ENCODE results near the gene GH2. TPM values are rescaled to one million over a fixed set of nuclear protein-coding genes. Genes with fewer than 3 reads are reported as not detected.
A peak's percentile ranks its signal among the peaks of the same experiment; 100 is the strongest.

Gene GH2
- total and polyA plus RNA-seq, 10 donors, result not detected

GRCh38 chr17:63850401-63850800, 31.3 kb downstream of the GH2 start:
- no peaks in the 10 kb centered on the region for H3K36me3 ChIP-seq
- no peak overlapping the region for H3K27ac ChIP-seq
- TF ChIP-seq POLR2AphosphoS5 (IDR thresholded peaks at IDR 0.05), result no peak
- TF ChIP-seq CTCF (IDR thresholded peaks at IDR 0.05 in 8 of 11, conservative IDR thresholded peaks at IDR 0.05 in 3 of 11), result no peak
- no peak for TF ChIP-seq POLR2A (IDR thresholded peaks at IDR 0.05)
- 63 to 83% (median 77%) methylated on average over 8 to 9 of the region's 9 CpGs for WGBS, 5 donors
- no peak overlapping the region for H3K4me3 ChIP-seq
- H3K27me3 ChIP-seq (replicated peaks in 1 of 7), result no peaks in the 10 kb centered on the region
- H3K9me3 ChIP-seq, result peaks cover 0 to 5% (median 0%) of the 10 kb centered on the region in 8 donors
- DNase-seq, result peak; percentile 36
- H3K4me1 ChIP-seq, result peaks cover 4 to 23% (median 16%) of the 10 kb centered on the region in 6 donors
- intact Hi-C loops (cut with DNase I; ENCODE audit: low total_unique reads), result no loop called here

- Histone ChIP-seq H3K9me3 (peaks cover 0 to 5% (median 0%) of the 10 kb centered on the region in 8 donors), H3K27me3 (replicated peaks in 1 of 7) (no peaks in the 10 kb centered on the region), H3K36me3 (no peaks in the 10 kb centered on the region), H3K4me3 (peak overlapping the region in 6 of 8 donors; percentile 11 to 63 (median 24)), H3K27ac (peak overlapping the region in 7 of 8 donors; percentile 44 to 77 (median 63)), H3K4me1 (peaks cover 6 to 33% (median 19%) of the 10 kb centered on the region in 6 donors)
- peak in 1 of 3 donors; percentile 12 for TF ChIP-seq POLR2A (IDR thresholded peaks at IDR 0.05)
- peak; percentile 60 to 79 (median 63) for TF ChIP-seq POLR2AphosphoS5 (IDR thresholded peaks at IDR 0.05)
- peak; percentile 45 to 84 (median 75) for TF ChIP-seq CTCF (IDR thresholded peaks at IDR 0.05 in 8 of 11, conservative IDR thresholded peaks at IDR 0.05 in 3 of 11)
- intact Hi-C loops (cut with DNase I; ENCODE audit: low total_unique reads), result no loop called here
- 10 to 25% (median 17%) methylated on average over 58 to 82 of the region's 82 CpGs for WGBS, 5 donors
- DNase-seq, result peak; percentile 98
Observed at GRCh38 chr17:63848834-63849689, 32.7 kb downstream of the GH2 start.

GRCh38 chr17:63847525-63848249, 34.1 kb downstream of the GH2 start:
- DNase-seq, result peak; percentile 42
- intact Hi-C loops (cut with DNase I; ENCODE audit: low total_unique reads), result no loop called here
- TF ChIP-seq POLR2A (IDR thresholded peaks at IDR 0.05) (no peak), POLR2AphosphoS5 (IDR thresholded peaks at IDR 0.05) (no peak), CTCF (IDR thresholded peaks at IDR 0.05 in 8 of 11, conservative IDR thresholded peaks at IDR 0.05 in 3 of 11) (no peak)
- Histone ChIP-seq H3K36me3 (no peaks in the 10 kb centered on the region), H3K4me3 (peak overlapping the region in 1 of 8 donors; percentile 30), H3K9me3 (peaks cover 0 to 5% (median 0%) of the 10 kb centered on the region in 8 donors), H3K27me3 (replicated peaks in 1 of 7) (peaks cover 0 to 4% (median 0%) of the 10 kb centered on the region in 7 donors), H3K4me1 (peaks cover 10 to 44% (median 26%) of the 10 kb centered on the region in 6 donors), H3K27ac (peak overlapping the region in 5 of 8 donors; percentile 9 to 77 (median 59))
- WGBS, 5 donors, result 67 to 90% (median 83%) methylated on average over 3 of the region's 3 CpGs

All from spleen (tissue), 11 donors.